Testis (tissue), 2 donors: ENCODE results near the gene SIK2.

Source experiments
- CTCF ChIP-seq, 3 experiments: fragments of 450-650 bp in 2 of 3; fragments of 200-600 bp in 1 of 3; sonication (generic) in 1 of 3; IDR thresholded peaks; one replicate each; pipeline ENCODE4 v1.5.1; 2016 to 2019; ENCODE audit warnings: antibody characterized with exemption in 3 of 3, mild to moderate bottlenecking in 2 of 3, moderate library complexity in 1 of 3
- POLR2A ChIP-seq: fragments of 450-650 bp; IDR thresholded peaks from one replicate; pipeline ENCODE4 v1.6.1; 2017; ENCODE audit warnings: antibody characterized with exemption, mild to moderate bottlenecking, moderate library complexity

DNA sequence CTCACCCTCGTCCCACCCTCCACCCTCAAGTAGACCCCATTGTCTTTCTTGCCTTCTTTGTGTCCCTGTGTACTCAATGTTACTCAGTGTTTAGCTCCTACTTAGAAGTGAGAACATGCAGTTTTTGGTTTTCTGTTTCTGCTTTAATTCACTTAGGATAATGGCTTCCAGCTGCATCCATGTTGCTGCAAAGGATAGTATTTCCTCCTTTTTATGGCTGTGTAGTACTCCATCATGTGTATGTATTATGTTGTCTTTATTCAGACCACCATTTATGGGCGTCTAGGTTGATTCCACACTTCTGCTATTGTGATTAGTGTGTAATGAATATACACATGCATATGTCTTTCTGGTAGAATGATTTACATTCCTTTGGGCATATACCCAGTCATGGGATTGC is 73.6 kb downstream of the SIK2 start:
- no peak for TF ChIP-seq POLR2A
- no peak for TF ChIP-seq CTCF (IDR thresholded peaks at IDR 0.05)
